Stimulated activated naive B cell treated with anti-CD40 and anti-IgM and Interleukin-4, amounts not matched to agents 10 μg/mL and 1 μg/mL and 100 μg/mL, for 72 hours (primary cell): ENCODE results near the gene OVOL1.
"Not testable (repeated sequence)": the region's sequence is repeated elsewhere in the genome, so short reads cannot be mapped to it uniquely, and the experiment has no call there.

ENCODE experiments used
- ATAC-seq, 2 donors: fragments of 150-1000 bp; cut with Tn5 transposase; replicated peaks; 2 replicates each; pipeline ENCODE4 v1.10.0; 2021; ENCODE audit warnings: moderate library complexity in 1 of 2
- DNase-seq: peaks from one replicate; pipeline ENCODE4 v3.0.0; 2021
- H3K27ac Mint-ChIP-seq: one replicate; pipeline ENCODE4 v1.8.0; 2022; ENCODE audit warnings: mild to moderate bottlenecking, mixed read lengths
- H3K27me3 Mint-ChIP-seq, 2 donors: one replicate each; pipeline ENCODE4 v1.8.0; 2022; ENCODE audit warnings: mixed read lengths in 2 of 2
- H3K36me3 Mint-ChIP-seq, 2 donors: one replicate each; pipeline ENCODE4 v1.8.0; 2022; ENCODE audit warnings: mixed read lengths in 2 of 2, mild to moderate bottlenecking in 1 of 2
- H3K4me1 Mint-ChIP-seq, 2 donors: one replicate each; pipeline ENCODE4 v1.8.0; 2022; ENCODE audit warnings: mixed read lengths in 2 of 2, mild to moderate bottlenecking in 1 of 2
- H3K4me3 Mint-ChIP-seq, 2 donors: one replicate each; pipeline ENCODE4 v1.8.0; 2022; ENCODE audit warnings: mild to moderate bottlenecking in 2 of 2, mixed read lengths in 2 of 2, moderate library complexity in 1 of 2
- H3K9me3 Mint-ChIP-seq, 2 donors: one replicate each; pipeline ENCODE4 v1.8.0; 2022; ENCODE audit warnings: mixed read lengths in 2 of 2, mild to moderate bottlenecking in 1 of 2

OVOL1 gene

GRCh38 chr11:65826984-65827735 is 40.3 kb downstream of the OVOL1 start:
- no peak overlapping the region for H3K4me3 Mint-ChIP-seq
- no peaks in the 10 kb centered on the region for H3K9me3 Mint-ChIP-seq
- no peak overlapping the region for H3K27ac Mint-ChIP-seq

GRCh38 chr11:65829459-65829858 is 42.6 kb downstream of the OVOL1 start:
- no peak for ATAC-seq
- peaks cover 0 to 9% of the 10 kb centered on the region in 2 donors for H3K27me3 Mint-ChIP-seq
- H3K36me3 Mint-ChIP-seq, result no peaks in the 10 kb centered on the region
- no peak overlapping the region for H3K27ac Mint-ChIP-seq
- no peak overlapping the region for H3K4me3 Mint-ChIP-seq
- DNase-seq, result no peak
- H3K9me3 Mint-ChIP-seq, result peaks cover 4 to 5% of the 10 kb centered on the region in 2 donors
- peaks cover 20 to 23% of the 10 kb centered on the region in 2 donors for H3K4me1 Mint-ChIP-seq

More at GRCh38 chr11:65826984-65827735, 40.3 kb downstream of the OVOL1 start:
- DNase-seq, result no peak
- no peak for ATAC-seq
- H3K36me3 Mint-ChIP-seq, result no peaks in the 10 kb centered on the region
- peaks cover 0 to 9% of the 10 kb centered on the region in 2 donors for H3K27me3 Mint-ChIP-seq
- peaks cover 11 to 12% of the 10 kb centered on the region in 2 donors for H3K4me1 Mint-ChIP-seq

- not testable (repeated sequence) for H3K27me3 Mint-ChIP-seq, H3K36me3 Mint-ChIP-seq, DNase-seq, H3K9me3 Mint-ChIP-seq, ATAC-seq, H3K27ac Mint-ChIP-seq
- H3K4me3 Mint-ChIP-seq, result peak overlapping the region; percentile 2 to 10
- peaks cover 20 to 23% of the 10 kb centered on the region in 2 donors for H3K4me1 Mint-ChIP-seq
Measured at GRCh38 chr11:65832231-65832630, 45.4 kb downstream of the OVOL1 start.

GRCh38 chr11:65833297-65834030 is 46.6 kb downstream of the OVOL1 start, which contains the start of gene SNX32:
Gene SNX32 (plus strand): TSS chr11:65833963. CDS start chr11:65834066, 103 bp downstream.
- peaks cover 4 to 5% of the 10 kb centered on the region in 2 donors for H3K9me3 Mint-ChIP-seq
- no peak within 1 kb of the TSS for H3K4me3 Mint-ChIP-seq
- H3K27me3 Mint-ChIP-seq, result peaks cover 0 to 9% of the 10 kb centered on the region in 2 donors
- H3K36me3 Mint-ChIP-seq, result no peaks in the 10 kb centered on the region
- DNase-seq (peak; percentile 94), ATAC-seq (peak; percentile 99)
- peaks cover 19 to 23% of the 10 kb centered on the region in 2 donors for H3K4me1 Mint-ChIP-seq
- H3K27ac Mint-ChIP-seq, result no peak within 1 kb of the TSS

GRCh38 chr11:65834202-65834601 is 47.3 kb downstream of the OVOL1 start:
- ATAC-seq (peak in 1 of 2 donors; percentile 14), DNase-seq (no peak)
- H3K36me3 Mint-ChIP-seq, result no peaks in the 10 kb centered on the region
- H3K9me3 Mint-ChIP-seq, result peaks cover 4 to 5% of the 10 kb centered on the region in 2 donors
- peaks cover 0 to 9% of the 10 kb centered on the region in 2 donors for H3K27me3 Mint-ChIP-seq
- no peak overlapping the region for H3K4me3 Mint-ChIP-seq
- H3K27ac Mint-ChIP-seq, result no peak overlapping the region
- H3K4me1 Mint-ChIP-seq, result peaks cover 19 to 23% of the 10 kb centered on the region in 2 donors

- no peak for DNase-seq
- Mint-ChIP-seq H3K36me3 (no peaks in the 10 kb centered on the region), H3K4me3 (no peak overlapping the region), H3K27ac (no peak overlapping the region), H3K4me1 (no peaks in the 10 kb centered on the region), H3K27me3 (no peaks in the 10 kb centered on the region), H3K9me3 (no peaks in the 10 kb centered on the region)
- no peak for ATAC-seq
Measured at GRCh38 chr11:65842144-65842543, 55.3 kb downstream of the OVOL1 start.

GRCh38 chr11:65843811-65844210 is 56.9 kb downstream of the OVOL1 start:
- no peak overlapping the region for H3K27ac Mint-ChIP-seq
- ATAC-seq (no peak), DNase-seq (no peak)
- no peak overlapping the region for H3K4me3 Mint-ChIP-seq
- H3K4me1 Mint-ChIP-seq, result peaks cover 0 to 2% of the 10 kb centered on the region in 2 donors
- no peaks in the 10 kb centered on the region for H3K9me3 Mint-ChIP-seq
- no peaks in the 10 kb centered on the region for H3K27me3 Mint-ChIP-seq
- no peaks in the 10 kb centered on the region for H3K36me3 Mint-ChIP-seq

- no peak overlapping the region for H3K27ac Mint-ChIP-seq
- peaks cover 0 to 2% of the 10 kb centered on the region in 2 donors for H3K4me1 Mint-ChIP-seq
- H3K36me3 Mint-ChIP-seq, result no peaks in the 10 kb centered on the region
- ATAC-seq (no peak), DNase-seq (no peak)
- no peak overlapping the region for H3K4me3 Mint-ChIP-seq
- no peaks in the 10 kb centered on the region for H3K27me3 Mint-ChIP-seq
- no peaks in the 10 kb centered on the region for H3K9me3 Mint-ChIP-seq
Measured at GRCh38 chr11:65844231-65844872, 57.5 kb downstream of the OVOL1 start.
